Measurements from ENCODE around the gene ATP1B1. TPM values are rescaled to one million over a fixed set of nuclear protein-coding genes. Genes with fewer than 3 reads are reported as not detected.

ATP1B1 gene
- total and polyA plus RNA-seq, 2 of the 8 experiments (the other 6 are each of a cell fraction or from before 2014, with no cell fraction given), result 16.3 to 76.5 TPM

DNA sequence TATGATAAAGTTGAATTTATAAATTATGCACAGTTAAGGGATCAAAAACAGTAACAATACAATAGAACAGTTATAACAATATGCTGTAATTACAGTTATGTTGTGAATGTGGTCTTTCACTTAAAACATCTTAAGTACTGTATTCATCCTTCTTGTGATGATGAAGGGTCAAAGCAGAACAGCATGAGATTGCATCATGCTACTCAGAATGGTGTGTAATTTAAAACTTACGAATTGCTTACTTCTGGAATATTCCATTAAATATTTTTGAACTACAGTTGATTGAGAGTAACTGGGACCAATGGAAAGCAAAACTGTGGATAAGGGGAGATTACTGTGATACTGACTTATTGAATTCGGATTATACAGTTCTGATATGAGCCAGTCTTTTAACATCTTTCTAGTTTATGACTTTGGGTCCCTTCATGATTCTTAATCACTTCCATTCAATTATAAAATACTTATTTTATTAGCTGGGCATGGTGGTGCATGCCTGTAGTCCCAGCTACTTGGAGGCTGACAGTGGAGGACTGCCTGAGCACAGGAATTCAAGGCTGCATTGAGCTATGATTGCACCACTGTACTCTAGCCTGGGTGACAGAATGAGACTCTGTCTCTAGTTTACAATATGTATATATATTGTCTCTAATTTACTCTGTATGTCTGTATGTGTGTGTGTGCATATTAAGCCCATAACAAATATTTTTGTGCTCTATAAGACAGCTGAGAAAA lies 43.2 kb downstream of the ATP1B1 start:
- no peak overlapping the region for H3K23ac ChIP-seq (ENCODE audit: insufficient read length)
- DNase-seq (ENCODE audit: low read depth in 1 of 2, low spot score in 2 of 2) (no peak), FAIRE-seq (no peak)
- H3K27me3 ChIP-seq (replicated peaks in 1 of 4; ENCODE audit: control insufficient read depth in 3 of 4, extremely low read depth in 1 of 4, insufficient read depth in 3 of 4, low read length in 3 of 4), result no peaks in the 10 kb centered on the region
- H3K36me3 ChIP-seq (ENCODE audit: control insufficient read depth in 2 of 4, insufficient read depth in 4 of 4, low read length in 3 of 4), result no peaks in the 10 kb centered on the region
- no peak overlapping the region for H3K18ac ChIP-seq (ENCODE audit: extremely low read depth, low read length)
- H2BK20ac ChIP-seq (ENCODE audit: low read length), result no peak overlapping the region
- WGBS, 2 experiments (ENCODE audit: extremely low coverage in 1 of 2, insufficient coverage in 1 of 2, insufficient read length in 1 of 2, insufficient replicate concordance in 2 of 2, low coverage in 1 of 2, low lambda C conversion rate in 2 of 2, missing lambda C conversion rate in 1 of 2), result 100% methylated on average over 2 of the region's 2 CpGs; no CpG with 5 or more reads in 1 of the 2 experiments
- POLR2A ChIA-PET (ENCODE audit: partially characterized antibody), result interaction anchor here (0.6 kb wide), 1 partner anchor 1905 kb away, joined by 3 read pairs; no protein-coding TSS in a partner anchor
- H3K4me2 ChIP-seq (ENCODE audit: insufficient read depth in 1 of 2, low read depth in 2 of 2, low read length in 2 of 2), result no peak overlapping the region
- H2BK15ac ChIP-seq (ENCODE audit: low read length), result no peak overlapping the region
- H4K91ac ChIP-seq (replicated peaks; ENCODE audit: insufficient read length, low read length), result no peak overlapping the region
- no peaks in the 10 kb centered on the region for H3K79me2 ChIP-seq (ENCODE audit: control insufficient read depth in 1 of 2, insufficient read depth in 2 of 2, low read length in 2 of 2)
- no peaks in the 10 kb centered on the region for H3K23me2 ChIP-seq (ENCODE audit: low read depth, low read length)
- no peak overlapping the region for H4K5ac ChIP-seq (ENCODE audit: insufficient read length, low read depth, low read length)
- no peak overlapping the region for H2AK5ac ChIP-seq (ENCODE audit: low read depth, low read length)
- no peaks in the 10 kb centered on the region for H4K20me1 ChIP-seq (replicated peaks in 1 of 2; ENCODE audit: control insufficient read depth in 1 of 2, insufficient read depth in 2 of 2, low read length in 2 of 2)
- H2AFZ ChIP-seq (ENCODE audit: low read length), result no peak overlapping the region
- no peak overlapping the region for H3K4me3 ChIP-seq (ENCODE audit: extremely low read depth in 1 of 4, insufficient read depth in 2 of 4, low read depth in 3 of 4, low read length in 4 of 4)
- no peak overlapping the region for H4K8ac ChIP-seq (ENCODE audit: extremely low read depth, insufficient read depth, low read length)
- no peak overlapping the region for H3K27ac ChIP-seq (ENCODE audit: low read depth, low read length)
- no peak overlapping the region for H3K56ac ChIP-seq (replicated peaks; ENCODE audit: insufficient read length, low read depth, low read length)
- no peak overlapping the region for H2BK5ac ChIP-seq (ENCODE audit: low read depth, low read length)
- no peak overlapping the region for H3K4ac ChIP-seq (replicated peaks; ENCODE audit: insufficient read length, low read depth, low read length)
- H2BK120ac ChIP-seq (replicated peaks; ENCODE audit: low read depth, low read length), result no peak overlapping the region
- CTCF ChIA-PET (ENCODE audit: partially characterized antibody), result interaction anchor here (0.6 to 1.0 kb wide), 3 partner anchors 9 to 549 kb away, joined by 3 read pairs; no protein-coding TSS in a partner anchor
- H3K14ac ChIP-seq (ENCODE audit: insufficient read length), result no peak overlapping the region
- no peak for TF ChIP-seq BACH1 (IDR thresholded peaks at IDR 0.05; ENCODE audit: low read length)
- TF ChIP-seq RFX5 (IDR thresholded peaks at IDR 0.05; ENCODE audit: borderline replicate concordance, low read depth, low read length), result no peak
- no peak for TF ChIP-seq CREB1 (IDR thresholded peaks at IDR 0.05)
- TF ChIP-seq SIX5 (IDR thresholded peaks at IDR 0.05; ENCODE audit: low read depth, low read length), result no peak
- TF ChIP-seq ATF3 (IDR thresholded peaks at IDR 0.05; ENCODE audit: insufficient read depth, low read depth, low read length), result no peak
- no peak for TF ChIP-seq RXRA (IDR thresholded peaks at IDR 0.05; ENCODE audit: insufficient read depth, low read depth, low read length)
- TF ChIP-seq HDAC6 (IDR thresholded peaks at IDR 0.05; ENCODE audit: low read depth, low read length), result no peak
- H3K79me1 ChIP-seq (ENCODE audit: low read depth, low read length), result no peaks in the 10 kb centered on the region
- no peaks in the 10 kb centered on the region for H3K9me3 ChIP-seq (ENCODE audit: insufficient read depth in 2 of 2, low read depth in 1 of 2, low read length in 1 of 2)
- H3K4me1 ChIP-seq (replicated peaks in 1 of 4; ENCODE audit: control insufficient read depth in 3 of 4, insufficient read depth in 4 of 4, low read length in 3 of 4), result no peaks in the 10 kb centered on the region
- no peak overlapping the region for H3K9ac ChIP-seq (replicated peaks in 1 of 4; ENCODE audit: extremely low read depth in 1 of 4, low read depth in 3 of 4, low read length in 3 of 4)
- no peak overlapping the region for H2BK12ac ChIP-seq (ENCODE audit: low read depth, low read length)

Data from H1 (cell line).